Testis (tissue), 3 donors: ENCODE measurements around the gene SEMA6A. TPM values are rescaled to one million over a fixed set of nuclear protein-coding genes. Genes with fewer than 3 reads are reported as not detected.
A peak's percentile ranks its signal among the peaks of the same experiment; 100 is the strongest.

ENCODE experiments used
- DNase-seq: peaks from one replicate; pipeline ENCODE4 v3.0.0-alpha.2; 2019
- H3K27ac ChIP-seq, 2 donors: fragments of 200-600 bp; sonication (generic); one replicate each; pipeline ENCODE4 v1.5.1; 2019
- H3K27me3 ChIP-seq: fragments of 200-600 bp; sonication (generic); one replicate; pipeline ENCODE4 v1.5.1; 2019
- H3K36me3 ChIP-seq: fragments of 200-600 bp; sonication (generic); one replicate; pipeline ENCODE4 v1.5.1; 2017; ENCODE audit warnings: low read depth; ENCODE audit errors: missing control alignments
- H3K4me1 ChIP-seq: fragments of 200-600 bp; sonication (generic); one replicate; pipeline ENCODE4 v1.5.1; 2019
- H3K4me3 ChIP-seq, 2 donors: fragments of 200-600 bp; sonication (generic); one replicate each; pipeline ENCODE4 v1.5.1; 2017 to 2019
- H3K9me3 ChIP-seq: fragments of 200-600 bp; sonication (generic); one replicate; pipeline ENCODE4 v1.5.1; 2017
- CTCF ChIP-seq, 3 experiments: fragments of 450-650 bp in 2 of 3; fragments of 200-600 bp in 1 of 3; sonication (generic) in 1 of 3; IDR thresholded peaks; one replicate each; pipeline ENCODE4 v1.5.1; 2016 to 2019; ENCODE audit warnings: antibody characterized with exemption in 3 of 3, mild to moderate bottlenecking in 2 of 3, moderate library complexity in 1 of 3
- POLR2A ChIP-seq: fragments of 450-650 bp; IDR thresholded peaks from one replicate; pipeline ENCODE4 v1.6.1; 2017; ENCODE audit warnings: antibody characterized with exemption, mild to moderate bottlenecking, moderate library complexity
- WGBS, 2 donors: methylation state at CpG; one replicate each; pipeline ENCODE4 v1.1.5; 2018; 5-methylcytosine and 5-hydroxymethylcytosine counted together
- intact Hi-C: fragments of 100-400 bp; cut with DNase I; formaldehyde crosslinking; loops from one replicate; pipeline ENCODE4 v1.15.1; 2023; ENCODE audit warnings: low total_unique reads
- polyA plus RNA-seq: library from polyadenylated mRNA; stranded (reverse); fragments of 350-450 nt; fragmentation: Illumina TruSeq; extraction: RNeasy Lipid Tissue Mini Kit (QIAGEN cat#74804); gene quantifications from one replicate; pipeline ENCODE4 v1.2.3, GENCODE V29; 2014; ENCODE audit warnings: low read depth, low replicate concordance; ENCODE audit not compliant: insufficient read depth
- total RNA-seq, 2 donors: library from RNA; depleted of rRNA; stranded (reverse); fragments of >200 nt; gene quantifications; one replicate each; pipeline ENCODE4 v1.2.3, GENCODE V29; 2016

The SEMA6A gene
- total and polyA plus RNA-seq, 3 donors from 2014 or later: 17.4 to 67.6 (median 52.0) TPM

- WGBS, 2 donors: 66 to 68% methylated on average over 1 of the region's 1 CpG
- Histone ChIP-seq H3K27ac (peak overlapping the region; percentile 63 to 70), H3K27me3 (no peaks in the 10 kb centered on the region), H3K4me3 (no peak overlapping the region), H3K36me3 (no peaks in the 10 kb centered on the region), H3K4me1 (peaks cover 25% of the 10 kb centered on the region), H3K9me3 (no peaks in the 10 kb centered on the region)
- no peak for DNase-seq
- TF ChIP-seq POLR2A (no peak), CTCF (IDR thresholded peaks at IDR 0.05) (no peak)
- intact Hi-C loops: no loop called here
Observed at GRCh38 chr5:116462500-116462899, 112.1 kb downstream of the SEMA6A start.

- intact Hi-C loops: no loop called here
- WGBS, 2 donors: 43 to 57% methylated on average over 2 of the region's 2 CpGs
Observed at GRCh38 chr5:116459301-116459700, 115.3 kb downstream of the SEMA6A start.

GRCh38 chr5:116457062-116457461, 117.6 kb downstream of the SEMA6A start:
- Histone ChIP-seq H3K9me3 (no peaks in the 10 kb centered on the region), H3K27me3 (no peaks in the 10 kb centered on the region), H3K4me1 (peaks cover 26% of the 10 kb centered on the region), H3K36me3 (no peaks in the 10 kb centered on the region), H3K4me3 (no peak overlapping the region), H3K27ac (no peak overlapping the region)
- 74 to 94% methylated on average over 4 of the region's 4 CpGs for WGBS, 2 donors
- no peak for DNase-seq
- TF ChIP-seq POLR2A (no peak), CTCF (IDR thresholded peaks at IDR 0.05) (no peak)
- intact Hi-C loops: no loop called here

More at GRCh38 chr5:116459301-116459700, 115.3 kb downstream of the SEMA6A start:
- Histone ChIP-seq H3K36me3 (no peaks in the 10 kb centered on the region), H3K27ac (no peak overlapping the region), H3K9me3 (no peaks in the 10 kb centered on the region), H3K4me3 (no peak overlapping the region), H3K27me3 (no peaks in the 10 kb centered on the region), H3K4me1 (peaks cover 30% of the 10 kb centered on the region)
- no peak for TF ChIP-seq POLR2A
- no peak for TF ChIP-seq CTCF (IDR thresholded peaks at IDR 0.05)
- DNase-seq: no peak

GRCh38 chr5:116456036-116456435, 118.6 kb downstream of the SEMA6A start:
- no peak for TF ChIP-seq CTCF (IDR thresholded peaks at IDR 0.05)
- Histone ChIP-seq H3K27me3 (no peaks in the 10 kb centered on the region), H3K4me1 (peaks cover 18% of the 10 kb centered on the region), H3K9me3 (no peaks in the 10 kb centered on the region), H3K27ac (no peak overlapping the region), H3K36me3 (no peaks in the 10 kb centered on the region), H3K4me3 (no peak overlapping the region)
- WGBS, 2 donors: 71 to 86% methylated on average over 1 of the region's 1 CpG
- intact Hi-C loops: no loop called here
- no peak for DNase-seq

- H3K4me1 ChIP-seq: peaks cover 18% of the 10 kb centered on the region
- H3K27ac ChIP-seq: peak overlapping the region; percentile 9 to 25
- intact Hi-C loops: no loop called here
- H3K4me3 ChIP-seq: no peak overlapping the region
- H3K36me3 ChIP-seq: no peaks in the 10 kb centered on the region
- DNase-seq: no peak
- H3K27me3 ChIP-seq: no peaks in the 10 kb centered on the region
- TF ChIP-seq CTCF (IDR thresholded peaks at IDR 0.05): no peak
- no peak for TF ChIP-seq POLR2A
- WGBS, 2 donors: 47 to 54% methylated on average over 5 of the region's 5 CpGs
- H3K9me3 ChIP-seq: no peaks in the 10 kb centered on the region
Observed at GRCh38 chr5:116455061-116455460, 119.6 kb downstream of the SEMA6A start.
